Measurements from ENCODE around the gene CAPN2.

- TF ChIP-seq GATA2 (IDR thresholded peaks at IDR 0.05; ENCODE audit: low read depth, low read length) (no peak), GATA3 (IDR thresholded peaks at IDR 0.05; ENCODE audit: low read depth, low read length) (no peak)
These were observed 58.4 kb downstream of the CAPN2 start for GRCh38 chr1:223770621-223771315.

Measured in SH-SY5Y (cell line).